Tongue (tissue), 3 donors: ENCODE results near the gene CEACAM4. TPM values are rescaled to one million over a fixed set of nuclear protein-coding genes. Genes with fewer than 3 reads are reported as not detected.
A peak's percentile ranks its signal among the peaks of the same experiment; 100 is the strongest.
"Not testable (repeated sequence)": the region's sequence is repeated elsewhere in the genome, so short reads cannot be mapped to it uniquely, and the experiment has no call there.

Experiments
- DNase-seq: peaks from one replicate; pipeline ENCODE4 v3.0.0-alpha.2; 2015
- small RNA-seq: library from RNA; depleted of rRNA; stranded (forward); fragments of <200 nt; gene quantifications from one replicate; pipeline ENCODE3, GENCODE V24; 2014; ENCODE audit warnings: low replicate concordance
- total RNA-seq: library from RNA; depleted of rRNA; stranded (reverse); fragments of >200 nt; gene quantifications from one replicate; pipeline ENCODE4 v1.2.3, GENCODE V29; 2014

The CEACAM4 gene
- total RNA-seq, 1 donor from 2014 or later: not detected

GRCh38 chr19:41584931-41585330, 41.9 kb downstream of the CEACAM4 start:
- DNase-seq: no peak

DNA sequence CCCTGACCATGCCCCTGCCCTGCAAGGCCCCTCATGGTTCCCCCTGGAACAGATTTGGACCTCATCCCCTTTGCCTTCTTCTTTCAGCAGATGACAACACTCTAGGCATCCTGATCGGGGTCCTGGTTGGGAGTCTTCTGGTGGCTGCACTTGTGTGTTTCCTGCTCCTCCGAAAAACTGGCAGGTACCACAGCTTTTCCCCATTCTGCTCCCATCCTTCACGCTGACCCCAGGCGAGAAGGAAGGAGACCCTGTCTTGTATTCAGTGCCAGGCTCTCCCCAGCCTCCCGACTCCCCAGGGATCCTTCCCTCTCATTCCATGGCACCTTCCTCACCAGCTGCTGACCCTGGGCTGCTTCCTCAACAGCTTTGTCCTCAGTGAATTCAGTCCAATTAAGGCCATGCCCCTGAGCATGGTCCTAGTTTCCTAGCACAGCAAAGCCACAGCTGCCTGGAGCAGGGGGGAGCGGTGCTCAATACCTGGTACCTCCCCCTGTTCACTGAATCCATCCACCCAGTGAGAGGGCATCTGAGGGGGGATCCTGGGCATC, 42.5 kb downstream of the CEACAM4 start:
- DNase-seq: no peak

- DNase-seq: not testable (repeated sequence)
Observed at GRCh38 chr19:41582577-41583182, 44.2 kb downstream of the CEACAM4 start.

DNA sequence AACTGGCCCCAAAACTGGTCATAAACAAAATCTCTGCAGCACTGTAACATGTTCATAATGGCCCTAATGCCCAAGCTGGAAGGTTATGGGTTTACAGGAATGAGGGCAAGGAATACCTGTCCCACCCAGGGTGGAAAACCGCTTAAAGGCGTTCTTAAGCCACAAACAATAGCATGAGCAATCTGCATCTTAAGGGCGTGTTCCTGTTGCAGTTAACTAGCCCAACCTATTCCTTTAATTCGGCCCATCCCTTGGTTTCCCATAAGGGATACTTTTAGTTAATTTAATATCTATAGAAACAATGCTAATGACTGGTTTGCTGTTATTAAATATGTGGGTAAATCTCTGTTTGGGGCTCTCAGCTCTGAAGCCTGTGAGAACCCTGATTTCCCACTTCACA, 45.8 kb downstream of the CEACAM4 start:
- not testable (repeated sequence) for DNase-seq

DNA sequence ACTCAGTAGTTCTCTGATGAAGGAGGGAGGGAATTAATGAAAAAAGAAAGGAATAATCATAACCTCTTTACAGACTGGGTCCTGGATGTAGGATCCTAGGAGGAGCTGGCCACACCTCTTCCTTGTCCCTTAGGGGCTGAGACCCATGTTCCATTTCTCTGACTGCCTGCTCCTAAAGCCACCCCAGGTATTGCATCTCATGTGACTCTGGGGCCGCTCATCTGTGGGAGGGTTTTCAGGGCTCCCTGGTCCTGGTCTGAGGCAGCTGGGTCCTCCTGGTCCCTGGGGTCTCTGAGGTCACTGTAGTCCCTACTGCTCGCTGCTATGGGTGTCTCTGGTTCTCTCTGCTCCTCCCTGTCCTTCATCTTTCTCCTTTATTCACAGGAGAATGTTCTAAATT, 48.0 kb downstream of the CEACAM4 start:
- no peak for DNase-seq

GRCh38 chr19:41577833-41578232, 49.0 kb downstream of the CEACAM4 start:
- DNase-seq: no peak

GRCh38 chr19:41577144-41577830, 49.6 kb downstream of the CEACAM4 start:
- DNase-seq: no peak

- DNase-seq: peak; percentile 11
Observed at GRCh38 chr19:41575998-41576397, 50.9 kb downstream of the CEACAM4 start, which contains the start of gene CEACAM21. TSS of gene CEACAM21 (plus strand) at chr19:41576166. CDS start at chr19:41576275, 109 bp downstream.

GRCh38 chr19:41570639-41571112, 56.2 kb downstream of the CEACAM4 start:
- DNase-seq: peak; percentile 93

- no peak for DNase-seq
Observed at GRCh38 chr19:41570179-41570578, 56.7 kb downstream of the CEACAM4 start.

GRCh38 chr19:41569481-41570150, 57.3 kb downstream of the CEACAM4 start:
- DNase-seq: peak; percentile 94

Small RNA genes within 50 kb of the gene (small RNA-seq; reads per million reads assigned to genes)
- not detected for gene AC243960.4

Other genes starting within 250 kb of the CEACAM4 start
- gene EXOSC5, start 229.7 kb downstream of the CEACAM4 start, total RNA-seq: 18.2 TPM
- gene BCKDHA, start 229.3 kb downstream of the CEACAM4 start, total RNA-seq: 58.0 TPM
- gene B3GNT8, start 199.7 kb downstream of the CEACAM4 start, total RNA-seq: 3.9 TPM
- 42.5 TPM for gene DMAC2, start 187.2 kb downstream of the CEACAM4 start, total RNA-seq
- gene ERICH4, start 183.9 kb downstream of the CEACAM4 start, total RNA-seq: not detected
- 2.6 TPM for gene CEACAM21, start 50.9 kb downstream of the CEACAM4 start, total RNA-seq
- gene CEACAM7, start 61.2 kb upstream of the CEACAM4 start, total RNA-seq: 10.8 TPM
- gene CEACAM5, start 81.6 kb upstream of the CEACAM4 start, total RNA-seq: 5.4 TPM
- 6.7 TPM for gene CEACAM6, start 128.5 kb upstream of the CEACAM4 start, total RNA-seq
- not detected for gene CEACAM3, start 169.5 kb upstream of the CEACAM4 start, total RNA-seq
- not detected for gene LYPD4, start 217.6 kb upstream of the CEACAM4 start, total RNA-seq
- gene DMRTC2, start 218.0 kb upstream of the CEACAM4 start, total RNA-seq: not detected
- 898 TPM for gene RPS19, start 233.2 kb upstream of the CEACAM4 start, total RNA-seq